ENCODE results near the gene ZMAT3.
"Not testable (repeated sequence)": the region's sequence is repeated elsewhere in the genome, so short reads cannot be mapped to it uniquely, and the experiment has no call there.

Gene ZMAT3

GRCh38 chr3:179056326-179056725 is 15.3 kb downstream of the ZMAT3 start (continued):
- TF ChIP-seq ZNF555 (tag by site-specific recombination; conservative IDR thresholded peaks at IDR 0.05) (no peak), ZNF10 (tag by site-specific recombination; IDR thresholded peaks at IDR 0.05) (no peak), MEIS1 (CRISPR knock-in tag; IDR thresholded peaks at IDR 0.05; ENCODE audit: borderline replicate concordance) (no peak), EGR2 (tag by site-specific recombination; IDR thresholded peaks at IDR 0.05; ENCODE audit: low read depth) (no peak), ZNF24 (tag by site-specific recombination; IDR thresholded peaks at IDR 0.05) (no peak), ZNF324 (tag by site-specific recombination; IDR thresholded peaks at IDR 0.05) (no peak), ZNF16 (tag by site-specific recombination; IDR thresholded peaks at IDR 0.05; ENCODE audit: low read depth) (no peak), ZNF114 (tag by site-specific recombination; IDR thresholded peaks at IDR 0.05) (no peak), ZNF514 (tag by site-specific recombination; IDR thresholded peaks at IDR 0.05) (no peak), BCL6B (tag by site-specific recombination; IDR thresholded peaks at IDR 0.05) (no peak)

GRCh38 chr3:179054565-179054964 is 17.0 kb downstream of the ZMAT3 start:
- POLR2A ChIA-PET; H3K27ac ChIP-seq (ENCODE audit: extremely low read depth, low read depth, low read length); H3K4me1 ChIP-seq (ENCODE audit: control insufficient read depth, insufficient read depth, low read length); H3K4me3 ChIP-seq (ENCODE audit: low read depth, low read length); H3K9me3 ChIP-seq (ENCODE audit: control insufficient read depth, insufficient read depth, low read depth, low read length): not testable (repeated sequence)
- CTCF ChIA-PET: interaction anchor here (0.6 kb wide), 1 partner anchor 336 kb away, joined by 3 read pairs; no protein-coding TSS in a partner anchor
- H3K36me3 ChIP-seq (ENCODE audit: control insufficient read depth in 2 of 2, insufficient read depth in 1 of 2, low read length in 2 of 2): peaks cover 0 to 26% of the 10 kb centered on the region in 2 experiments; a peak in 2 of 3 replicates

- no peak for TF ChIP-seq ZEB2 (tag by site-specific recombination; IDR thresholded peaks at IDR 0.05)
- TF ChIP-seq ZNF639 (tag by site-specific recombination; IDR thresholded peaks at IDR 0.05): no peak
- TF ChIP-seq ZIC2 (tag by site-specific recombination; IDR thresholded peaks at IDR 0.05): peak; percentile 42
- no peak for TF ChIP-seq RBAK (tag by site-specific recombination; IDR thresholded peaks at IDR 0.05)
- TF ChIP-seq ZNF140 (tag by site-specific recombination; IDR thresholded peaks at IDR 0.05): peak; percentile 18; the same call in 1 of the 2 replicates
- TF ChIP-seq ZNF791 (tag by site-specific recombination; IDR thresholded peaks at IDR 0.05): no peak
- TF ChIP-seq ZNF624 (tag by site-specific recombination; IDR thresholded peaks at IDR 0.05): no peak
- 0 out of 2 replicates have a peak, but pooled peaks have one; percentile 33 for TF ChIP-seq KLF1 (tag by site-specific recombination; IDR thresholded peaks at IDR 0.05)
- no peak for TF ChIP-seq ZNF175 (tag by site-specific recombination; IDR thresholded peaks at IDR 0.05)
- no peak for TF ChIP-seq ZNF707 (tag by site-specific recombination; IDR thresholded peaks at IDR 0.05)
- no peak for TF ChIP-seq ZFHX2 (tag by site-specific recombination; conservative IDR thresholded peaks at IDR 0.05)
- no peak for TF ChIP-seq ZNF48 (tag by site-specific recombination; IDR thresholded peaks at IDR 0.05)
- 0 out of 2 replicates have a peak, but pooled peaks have one; percentile 23 for TF ChIP-seq ZNF341 (tag by site-specific recombination; IDR thresholded peaks at IDR 0.05; ENCODE audit: low read depth)
- TF ChIP-seq ZBTB20 (tag by site-specific recombination; IDR thresholded peaks at IDR 0.05): no peak
- TF ChIP-seq ZNF18 (tag by site-specific recombination; IDR thresholded peaks at IDR 0.05): peak; percentile 20; the same call in 1 of the 2 replicates
- no peak for TF ChIP-seq ZNF202 (tag by site-specific recombination; IDR thresholded peaks at IDR 0.05; ENCODE audit: borderline replicate concordance)
- TF ChIP-seq ZNF23 (tag by site-specific recombination; IDR thresholded peaks at IDR 0.05; ENCODE audit: borderline replicate concordance): no peak
- no peak for TF ChIP-seq ZNF777 (tag by site-specific recombination; IDR thresholded peaks at IDR 0.05; ENCODE audit: borderline replicate concordance)
- ChIA-PET POLR2A (interaction anchor here (1.0 to 1.2 kb wide), 2 partner anchors 10 to 23 kb away, joined by 5 to 8 read pairs; no protein-coding TSS in a partner anchor), CTCF (interaction anchor here (0.6 to 1.2 kb wide), 2 partner anchors 31 to 613 kb away, joined by 3 to 4 read pairs; no protein-coding TSS in a partner anchor)
- no peaks in the 10 kb centered on the region for H3K36me3 ChIP-seq (ENCODE audit: control insufficient read depth in 2 of 2, insufficient read depth in 1 of 2, low read length in 2 of 2)
- H3K27ac ChIP-seq (ENCODE audit: extremely low read depth, low read depth, low read length): no peak overlapping the region
- H3K9me3 ChIP-seq (ENCODE audit: control insufficient read depth, insufficient read depth, low read depth, low read length): no peaks in the 10 kb centered on the region
- H3K4me1 ChIP-seq (ENCODE audit: control insufficient read depth, insufficient read depth, low read length): no peaks in the 10 kb centered on the region
- no peak overlapping the region for H3K4me3 ChIP-seq (ENCODE audit: low read depth, low read length)
These were observed 24.9 kb downstream of the ZMAT3 start for GRCh38 chr3:179046497-179047353.

All from HEK293 (cell line).